Measurements from ENCODE around the gene ECE1.

The ECE1 gene

DNA sequence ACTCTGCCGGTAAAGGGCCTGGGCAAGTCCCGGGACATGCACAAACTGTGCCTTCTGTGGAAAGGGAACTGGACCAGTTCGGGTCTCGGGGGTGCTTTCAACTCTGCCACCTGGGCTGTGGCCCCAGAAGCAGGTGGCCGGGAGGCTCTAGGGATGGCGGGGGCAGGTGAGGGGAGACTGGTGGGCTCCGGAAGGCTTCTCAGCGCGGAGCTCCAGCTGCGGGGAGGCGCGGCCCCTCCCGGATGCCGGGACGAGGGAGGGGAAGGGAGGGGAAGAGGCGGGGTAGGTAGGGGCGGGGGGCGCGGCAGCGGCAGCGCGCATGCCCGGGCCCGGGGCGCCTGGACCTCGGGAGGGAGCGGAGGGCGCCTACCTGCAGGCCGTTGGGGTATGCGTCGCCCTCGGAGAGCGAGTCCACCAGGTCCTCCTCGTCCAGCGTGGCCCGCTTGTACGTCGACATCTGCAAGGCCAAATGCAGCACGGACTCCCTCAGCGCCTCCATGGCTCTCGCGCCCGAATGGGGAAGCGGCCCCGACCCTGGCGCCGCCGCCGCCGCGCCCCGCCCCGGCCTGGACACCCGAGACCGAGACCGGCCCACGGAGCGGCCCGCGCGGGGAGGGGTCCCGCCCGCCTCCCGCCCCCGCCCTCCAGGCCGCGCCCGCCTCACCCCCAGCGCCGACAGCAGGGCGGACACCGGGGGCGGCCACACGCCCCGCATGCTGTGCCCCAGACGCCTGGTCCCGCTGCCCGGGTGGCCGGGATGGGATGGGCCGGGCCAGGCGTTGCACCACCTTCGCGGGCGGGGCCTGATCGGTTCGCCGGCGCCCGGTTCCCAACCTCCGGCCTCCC, at the start of gene ECE1:
Gene ECE1, minus strand, starts transcription at position 764 of the 846 bp plus-strand sequence. Its CDS starts 49 bp downstream, at position 715.
- DNase-seq, result peak; percentile 51

DNA sequence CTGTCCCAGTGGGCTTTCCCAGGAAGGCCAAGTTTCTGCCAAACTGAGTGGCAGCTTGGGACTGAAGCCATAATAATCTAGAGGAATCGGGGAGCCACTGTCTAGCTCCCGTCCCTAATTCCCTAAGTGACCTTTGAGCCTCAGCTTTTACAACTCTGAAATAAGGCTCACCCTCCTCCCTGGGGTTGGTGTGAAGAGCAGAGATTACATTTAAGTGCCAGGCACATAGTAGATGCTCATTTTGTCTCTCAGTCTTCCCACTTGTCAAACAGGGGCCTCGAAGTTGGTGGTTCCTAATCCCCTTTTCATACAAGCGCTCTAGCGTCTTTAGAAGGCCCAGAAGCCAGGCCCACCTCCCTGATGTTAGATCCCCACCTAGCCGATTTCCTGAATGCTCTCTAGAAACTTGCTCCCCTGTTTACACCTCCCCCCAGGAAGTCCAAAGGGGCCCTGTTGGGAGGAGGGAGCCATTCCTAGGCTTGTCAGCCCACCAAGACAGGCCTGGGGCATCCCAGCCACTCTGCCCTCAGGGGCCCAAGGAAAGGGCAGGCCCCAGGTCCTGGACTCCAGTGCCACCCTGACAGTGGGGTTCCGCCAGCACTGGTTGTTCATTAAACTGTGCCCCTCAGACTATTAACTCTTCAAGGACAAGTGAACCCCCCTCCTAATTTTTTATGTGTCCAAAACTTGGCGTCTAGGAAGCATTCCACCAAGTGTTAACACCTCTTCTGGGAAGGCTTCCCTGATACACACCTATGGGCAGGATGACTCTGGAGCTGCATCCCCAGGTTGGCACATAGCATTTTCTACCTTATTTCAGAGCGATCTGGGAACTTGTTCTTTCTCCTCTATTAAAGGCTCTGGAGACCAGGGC, 49.3 kb upstream of the ECE1 start:
- no peak for DNase-seq

DNA sequence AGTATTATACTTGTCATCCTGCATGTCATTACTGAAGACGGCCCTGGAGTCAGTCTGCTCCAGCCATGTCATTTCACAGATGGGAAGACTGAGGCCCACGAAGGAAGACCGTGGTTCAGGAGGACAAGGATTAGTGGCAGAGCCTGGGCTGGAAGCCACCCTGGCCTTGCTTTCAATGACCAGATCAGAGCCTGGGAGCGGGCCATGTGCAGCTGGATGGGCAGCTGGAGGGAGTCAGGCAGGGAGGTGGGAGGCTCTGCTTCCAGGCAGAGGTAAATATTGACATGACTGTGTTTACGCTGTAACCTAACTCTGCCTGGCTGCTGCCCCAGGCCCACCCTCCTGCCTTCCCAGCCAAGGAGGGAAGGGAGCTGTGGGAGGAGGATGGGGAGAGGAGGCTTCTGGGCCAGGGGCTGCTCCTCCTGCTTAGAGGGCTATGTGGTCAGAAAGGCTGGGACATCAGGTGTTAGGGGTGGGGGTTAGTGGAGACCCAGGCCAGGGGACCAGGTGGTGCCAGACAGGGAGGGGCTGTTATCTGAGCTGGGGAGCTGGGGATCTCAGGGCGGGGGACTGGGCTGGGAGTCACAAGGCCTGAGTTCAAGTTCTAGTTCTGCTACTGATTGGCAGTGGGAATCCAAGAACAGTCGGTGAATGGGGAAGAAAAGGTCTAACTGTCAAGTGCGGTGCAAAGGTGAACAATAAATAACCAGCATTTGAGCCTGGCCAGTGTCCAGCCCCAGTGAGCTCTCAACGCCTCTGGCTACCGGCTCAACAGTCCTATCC, 48.5 kb upstream of the ECE1 start:
- no peak for DNase-seq

DNA sequence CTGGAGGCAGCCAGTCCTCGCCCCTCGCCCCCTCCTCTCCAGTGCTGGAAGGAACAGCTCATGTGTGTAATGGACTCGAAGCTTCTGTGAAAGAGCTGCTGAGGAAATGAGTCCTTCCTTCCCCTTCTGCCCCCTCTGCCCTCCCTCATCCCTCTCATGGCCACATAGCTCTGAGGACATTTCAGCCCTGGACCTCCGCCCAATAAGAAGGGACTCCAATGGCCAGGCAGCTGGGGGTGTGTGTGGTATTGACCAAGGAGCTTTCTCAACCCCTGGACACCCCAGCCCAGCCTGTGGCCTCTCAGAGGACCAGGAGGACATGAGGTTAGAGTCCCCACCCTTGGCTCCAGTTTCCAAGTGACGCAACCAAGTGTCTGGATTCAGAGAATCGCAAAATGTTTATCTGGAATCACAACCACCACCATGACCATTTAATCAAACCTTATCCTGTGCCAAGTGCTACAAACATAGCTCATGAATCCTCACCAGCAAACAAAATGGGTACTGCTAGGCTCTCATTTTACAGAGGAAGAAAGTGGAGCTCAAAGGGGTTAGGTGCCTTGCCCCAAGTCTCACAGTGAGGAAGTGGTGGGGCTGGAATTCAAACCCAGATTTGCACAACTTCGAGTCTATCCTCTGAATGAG, 47.8 kb upstream of the ECE1 start:
- DNase-seq, result no peak

DNA sequence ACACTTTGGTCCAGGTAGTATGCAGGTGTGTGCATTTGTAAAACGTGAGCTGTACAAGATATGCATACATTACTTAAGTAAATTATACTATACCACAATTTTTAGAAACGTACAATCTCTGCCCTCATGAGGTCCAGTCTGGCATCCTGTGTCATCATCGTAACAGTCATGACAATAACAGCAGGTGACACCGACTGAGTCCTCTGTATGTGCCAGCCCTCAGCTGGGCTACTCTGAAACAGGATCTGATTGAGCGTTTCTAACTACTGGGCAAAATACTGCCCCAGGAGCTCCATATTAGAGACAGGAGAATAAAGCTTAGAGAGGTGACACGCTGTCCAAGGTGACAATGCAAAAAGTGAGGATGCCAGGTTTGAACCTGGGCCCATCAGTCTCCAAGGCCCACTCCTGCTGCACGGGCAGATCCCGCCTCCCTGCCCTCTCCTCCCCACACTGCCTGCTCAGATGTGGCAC, 47.2 kb upstream of the ECE1 start:
- no peak for DNase-seq

DNA sequence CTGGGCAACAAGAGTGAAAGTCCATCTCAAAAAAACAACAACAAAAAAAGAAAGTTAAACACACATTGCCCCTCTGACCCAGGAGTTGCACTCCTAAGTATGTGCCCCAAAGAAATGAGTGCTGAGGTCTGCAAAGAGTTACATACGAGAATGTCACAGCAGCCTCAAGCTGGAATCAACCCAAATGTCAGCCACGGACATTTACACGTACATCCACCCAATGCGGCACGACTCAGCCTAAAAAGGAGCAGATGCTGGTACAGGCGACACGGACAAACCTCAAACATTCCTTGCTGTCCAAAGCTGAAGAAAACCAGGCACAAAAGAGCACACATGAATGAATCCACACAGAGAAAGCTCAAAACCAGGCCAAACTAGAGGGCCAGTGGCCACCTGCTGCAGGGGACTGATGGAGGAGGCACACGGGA, 46.8 kb upstream of the ECE1 start:
- no peak for DNase-seq

DNA sequence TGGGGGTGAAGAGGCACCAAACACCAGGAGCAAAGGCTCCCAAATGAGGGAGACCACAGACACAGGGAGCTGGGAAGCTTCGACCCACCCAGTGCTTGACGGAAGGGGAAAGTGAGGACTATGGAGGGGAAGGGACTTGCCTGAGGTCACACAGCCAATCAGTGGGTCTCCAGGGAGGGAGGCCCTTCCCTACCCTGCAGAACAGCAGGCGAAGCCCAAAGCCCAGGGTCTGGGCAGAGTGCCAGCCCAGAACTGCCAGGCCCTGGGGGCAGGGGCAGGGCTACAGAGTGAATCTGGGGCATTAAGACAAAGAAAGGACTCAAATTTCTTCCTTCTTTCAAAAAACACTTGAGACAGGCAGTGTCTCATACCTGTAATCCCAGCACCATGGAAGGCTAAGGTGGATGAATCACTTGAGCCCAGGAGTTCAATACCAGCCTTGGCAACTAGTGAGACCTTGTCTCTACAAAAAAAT, 45.5 kb upstream of the ECE1 start:
- no peak for DNase-seq

DNA sequence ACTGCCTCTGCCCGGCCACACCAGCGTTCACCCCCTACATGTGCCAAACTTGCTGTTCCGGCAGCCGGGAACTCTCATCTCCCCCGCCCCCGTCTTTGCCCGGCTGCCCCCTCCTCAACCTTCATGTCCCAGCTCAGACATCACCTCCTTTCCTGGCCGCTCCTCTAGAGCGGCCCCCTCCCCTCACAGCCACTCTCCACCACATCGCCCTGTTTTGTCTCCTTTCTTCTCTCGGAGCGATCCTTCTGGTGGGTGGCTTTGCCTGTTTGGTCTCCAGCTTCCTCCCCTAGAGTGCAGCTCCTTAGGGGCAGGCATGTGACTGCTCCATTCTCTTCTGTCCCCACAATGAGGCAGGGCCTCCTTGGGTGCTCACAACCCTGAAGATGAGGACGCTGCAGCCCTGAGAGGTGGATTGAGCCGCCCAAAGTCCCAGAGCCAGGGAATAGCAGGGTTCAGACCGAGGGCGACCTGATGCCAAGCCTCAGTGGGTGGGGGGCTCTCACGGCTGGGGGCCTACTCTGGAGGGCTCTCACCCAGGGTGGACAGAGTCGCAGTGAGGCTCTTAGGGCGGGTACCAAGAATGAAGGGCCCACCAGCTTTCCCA, 44.9 kb upstream of the ECE1 start:
- no peak for DNase-seq

DNA sequence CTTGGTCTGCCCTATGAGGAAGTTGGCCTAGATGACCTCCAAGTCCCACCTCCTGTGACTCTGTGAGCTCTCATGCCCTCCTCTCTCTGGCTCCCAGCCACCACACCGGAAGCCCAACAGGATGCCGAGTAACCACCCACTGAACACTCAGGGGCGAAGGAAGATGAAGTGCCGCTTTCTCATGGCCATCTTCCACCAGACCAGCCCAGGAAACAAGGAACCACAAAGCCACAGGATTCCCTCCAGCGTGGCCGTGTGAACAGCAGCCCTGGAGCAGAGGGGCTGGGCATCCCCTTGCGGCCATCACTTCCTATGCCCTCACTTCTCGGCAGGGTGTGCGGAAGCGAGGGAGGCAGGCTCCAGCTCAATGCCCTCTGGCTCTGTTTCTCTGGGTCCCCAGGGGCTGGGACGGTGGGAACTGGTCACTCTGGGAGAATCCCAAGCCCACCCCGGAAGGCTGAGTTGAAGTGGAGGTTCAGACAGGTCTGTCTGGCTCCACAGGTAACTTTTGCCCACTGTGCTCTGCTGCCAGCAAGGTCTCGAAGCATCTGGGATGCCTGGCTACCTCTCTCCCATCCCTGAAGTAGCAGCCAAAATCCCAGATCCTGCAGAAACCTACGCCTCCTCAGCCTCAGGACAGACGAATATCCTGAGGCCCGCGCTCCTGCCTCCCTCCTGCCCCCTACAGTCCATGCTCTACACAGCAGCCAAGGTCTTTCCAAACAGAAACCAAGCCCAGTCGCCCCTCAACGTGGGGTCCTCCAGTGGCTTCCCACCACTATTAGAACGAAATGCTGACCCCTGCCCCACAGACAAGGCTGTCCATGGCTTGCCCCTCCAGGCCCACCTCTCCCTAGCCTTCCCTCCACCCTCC, 44.2 kb upstream of the ECE1 start:
- DNase-seq, result peak; percentile 91

DNA sequence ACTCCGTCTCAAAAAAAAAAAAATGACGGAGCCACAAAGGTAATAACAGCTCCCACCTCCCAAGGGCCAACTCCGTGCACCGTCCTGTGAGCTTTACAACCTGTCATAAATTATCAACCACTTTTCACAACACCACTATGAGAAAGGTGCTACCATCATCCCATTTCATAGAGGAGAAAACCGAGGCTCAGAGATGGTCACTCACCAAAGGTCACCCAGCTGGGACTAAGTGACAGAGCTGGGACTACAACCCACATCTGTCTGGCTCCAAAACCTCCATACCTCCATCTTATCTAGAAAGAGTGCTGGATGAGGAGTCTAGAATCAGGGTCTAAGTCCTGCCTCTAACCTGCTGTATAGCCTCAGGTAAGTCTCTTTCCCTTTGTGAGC, 43.6 kb upstream of the ECE1 start:
- no peak for DNase-seq

DNA sequence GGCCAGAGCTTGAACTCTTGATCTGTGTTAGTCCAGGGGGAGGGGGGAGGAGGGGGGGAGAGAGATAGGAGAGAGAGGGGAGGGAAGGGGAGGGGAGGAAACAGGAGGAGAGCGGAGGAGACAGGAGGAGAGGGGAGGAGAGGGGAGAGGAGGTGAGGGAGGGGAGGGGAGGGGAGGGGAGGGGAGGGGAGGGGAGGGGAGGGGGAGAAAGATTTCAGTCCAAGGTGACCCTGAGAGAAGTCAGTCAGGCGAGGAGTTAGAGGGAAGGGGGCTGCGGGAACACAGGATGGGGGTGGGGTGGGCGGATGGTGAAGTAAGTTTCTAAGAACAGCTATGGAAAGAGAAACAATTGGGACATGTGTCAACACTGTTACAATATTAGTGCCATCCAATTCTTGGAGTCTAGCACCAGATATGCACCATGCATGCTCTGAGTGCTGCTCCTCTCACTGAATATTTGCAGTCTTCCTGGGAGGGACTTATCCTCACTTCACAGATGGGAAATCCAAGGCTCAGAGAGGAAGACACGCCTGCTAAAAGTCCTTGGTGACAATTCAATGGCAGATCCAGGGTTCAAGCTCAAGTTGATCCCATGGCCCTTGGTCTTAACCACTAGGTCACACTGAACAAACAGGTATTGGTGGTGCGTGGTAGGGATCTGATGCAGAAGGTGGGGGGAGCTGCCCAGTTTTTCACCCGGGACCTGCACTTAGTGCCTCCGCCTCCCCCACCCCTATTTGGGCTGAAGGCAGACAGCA, 42.5 kb upstream of the ECE1 start:
- DNase-seq, result no peak

DNA sequence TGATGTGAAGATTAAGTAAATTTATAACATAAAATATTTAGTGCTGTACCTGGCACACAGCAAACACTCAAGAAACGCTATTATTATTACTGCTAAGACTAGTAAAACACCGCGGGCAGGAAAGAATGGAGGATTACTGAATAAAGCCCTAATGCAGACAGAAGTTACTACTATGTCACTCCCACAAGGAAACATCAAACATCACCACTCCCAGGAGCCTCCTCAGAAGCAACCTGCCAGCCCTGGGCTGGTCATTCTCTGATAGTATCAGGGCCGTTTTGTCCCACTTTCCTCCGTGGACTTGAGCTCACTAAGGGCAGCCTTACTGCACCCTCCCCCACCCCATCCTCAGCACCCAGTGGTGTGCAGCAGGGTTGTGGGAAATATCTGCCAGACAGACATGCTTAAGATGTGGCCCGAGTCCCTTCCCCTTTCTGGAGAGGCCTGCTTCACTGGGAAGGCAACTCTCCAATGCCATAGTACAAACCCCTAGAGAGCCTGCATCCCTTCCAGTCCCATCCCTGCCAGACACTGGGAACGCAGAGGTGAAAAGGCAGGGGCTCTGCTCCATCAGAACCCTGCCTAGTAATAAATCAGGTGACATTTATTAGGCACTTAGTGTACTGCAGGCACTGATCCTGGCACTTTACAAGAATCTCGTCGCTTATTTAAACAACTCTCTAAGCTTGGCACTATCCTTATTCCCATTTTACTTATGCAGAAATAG, 41.7 kb upstream of the ECE1 start:
- no peak for DNase-seq

DNA sequence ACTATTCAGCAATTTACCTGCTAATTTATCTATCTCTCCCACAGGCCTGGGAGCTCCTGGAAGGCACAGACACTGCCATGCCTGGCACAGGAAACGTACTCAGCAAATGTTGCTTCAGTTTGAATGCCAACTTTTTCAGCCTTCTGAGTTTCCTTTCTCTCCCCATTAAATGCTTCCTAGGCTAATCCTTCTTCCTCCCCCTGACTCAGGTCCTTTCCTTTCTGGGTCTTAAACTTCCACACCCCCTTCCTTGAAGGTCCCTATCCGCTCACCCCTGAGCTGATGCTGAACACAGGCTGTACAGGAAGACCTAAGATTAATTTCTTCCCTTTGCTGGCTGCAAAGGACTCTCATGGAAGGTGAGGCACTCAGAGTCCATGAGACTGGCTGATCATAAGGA, 40.3 kb upstream of the ECE1 start:
- DNase-seq, result no peak

DNA sequence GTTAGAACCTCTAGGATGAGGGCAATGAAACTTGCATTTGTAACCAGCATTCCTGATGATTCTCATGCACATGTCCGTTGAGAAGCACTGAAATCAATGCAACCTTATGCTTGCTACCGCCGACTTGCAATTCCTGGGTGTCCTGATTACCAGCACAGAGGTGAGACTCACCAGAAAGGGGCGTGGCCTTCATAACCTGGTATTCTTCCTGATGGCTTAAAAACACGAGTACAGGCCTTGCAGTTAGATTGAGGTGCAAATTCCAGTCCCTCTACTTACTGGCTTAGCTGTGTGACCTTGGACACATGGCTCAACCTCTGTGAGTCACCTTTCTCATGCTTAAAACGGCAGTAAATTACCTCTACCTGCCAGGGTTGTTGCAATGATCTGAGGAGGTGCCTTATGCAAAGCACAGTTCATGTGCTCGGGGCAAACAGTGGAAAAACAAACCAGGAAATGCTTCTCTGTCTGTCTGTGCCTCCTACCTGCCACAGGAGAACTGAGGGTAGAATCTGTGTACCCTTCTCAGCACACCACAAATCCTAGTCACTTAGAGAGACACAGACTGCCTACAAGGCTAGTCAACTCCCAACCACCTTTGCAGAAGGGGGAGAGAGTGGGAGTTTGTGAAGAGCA, 39.1 kb upstream of the ECE1 start:
- DNase-seq, result no peak

DNA sequence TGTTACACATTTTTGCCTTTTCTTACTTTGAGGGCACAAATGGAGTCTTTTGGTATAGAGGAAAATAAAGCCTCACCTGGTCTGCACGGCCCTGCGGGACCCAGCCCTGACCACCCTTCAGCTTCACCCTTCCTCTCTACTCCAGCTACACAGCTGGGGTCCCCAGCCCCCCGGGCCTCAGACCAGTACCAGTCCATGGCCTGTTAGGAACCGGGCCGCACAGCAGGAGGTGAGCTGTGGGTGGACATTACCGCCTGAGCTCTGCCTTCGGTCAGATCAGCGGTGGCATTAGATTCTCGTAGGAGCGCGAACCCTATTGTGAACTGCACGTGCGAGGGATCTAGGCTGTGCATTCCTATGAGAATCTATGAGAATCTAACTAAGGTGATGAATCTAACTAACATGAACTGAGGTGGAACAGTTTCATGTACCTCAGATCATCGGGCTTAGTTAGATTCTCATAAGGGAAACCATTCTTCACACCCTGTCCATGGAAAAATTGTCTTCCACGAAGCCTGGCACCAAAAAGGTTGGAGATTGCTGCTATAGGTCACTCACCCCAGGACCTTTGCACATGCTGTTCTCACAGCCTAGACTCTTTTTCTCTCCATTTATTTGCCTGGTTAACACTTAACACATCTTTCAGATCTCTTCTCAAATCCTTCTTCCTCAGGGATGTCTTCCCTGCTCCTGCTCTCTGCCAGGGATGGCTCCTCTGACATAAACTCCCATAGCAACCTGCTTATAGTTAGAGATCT, 37.5 kb upstream of the ECE1 start:
- no peak for DNase-seq

DNA sequence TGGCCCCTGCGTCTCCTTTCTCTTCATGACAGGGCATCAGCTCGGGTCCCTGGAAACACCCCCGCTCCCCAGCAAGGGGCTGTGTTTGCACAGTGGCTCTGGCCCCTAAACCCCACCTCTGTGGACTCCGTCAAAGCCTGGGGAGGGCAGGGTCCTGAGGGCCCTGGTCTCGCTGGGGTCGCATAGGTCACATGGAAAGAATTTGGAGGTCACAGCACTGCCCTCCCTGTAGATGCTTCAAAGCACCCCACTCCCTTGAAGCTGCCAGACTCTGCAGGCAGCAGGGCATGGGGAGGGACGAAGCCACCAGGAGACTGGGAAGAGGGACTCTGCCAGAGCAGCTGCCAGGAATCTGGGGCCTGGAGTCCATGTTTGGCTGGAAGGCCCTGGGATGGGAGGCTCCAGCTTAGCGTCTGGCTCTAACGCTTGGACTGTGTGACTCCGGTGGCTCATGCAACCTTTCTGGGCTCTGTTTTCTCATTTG, 36.6 kb upstream of the ECE1 start:
- DNase-seq, result no peak

DNA sequence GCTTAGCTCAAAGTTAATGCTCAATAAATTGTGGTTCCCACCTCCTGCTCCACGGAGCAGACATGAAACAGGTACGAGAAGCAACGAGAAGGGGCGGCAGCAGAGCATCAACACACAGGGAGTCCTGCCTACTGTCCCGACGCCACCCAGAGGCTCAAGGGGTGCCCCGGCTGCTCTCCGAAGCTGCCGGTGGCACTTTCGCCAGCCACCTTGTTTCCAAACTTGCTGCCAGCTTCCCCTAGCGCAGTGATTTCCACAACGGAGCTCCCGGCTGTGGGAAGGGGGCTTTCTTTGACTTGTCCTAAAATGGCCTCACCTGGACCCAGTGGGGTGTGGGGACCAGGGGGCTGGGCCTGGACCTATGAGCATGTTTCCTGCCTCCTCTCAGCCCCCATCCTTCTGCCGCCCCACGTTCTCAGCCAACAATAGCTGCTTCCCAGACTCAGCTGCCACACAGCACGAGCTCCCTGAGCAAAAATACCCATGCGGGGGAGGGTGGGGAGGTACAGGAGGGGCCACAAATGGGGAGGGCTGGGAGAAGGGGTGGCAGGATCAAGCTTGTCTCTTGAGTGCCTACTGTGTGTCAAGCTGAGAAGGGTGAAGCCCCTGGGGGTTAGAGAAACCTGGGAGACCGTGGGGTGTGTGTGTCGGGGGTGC, 35.6 kb upstream of the ECE1 start:
- no peak for DNase-seq

All from activated CD4-positive, alpha-beta T cell treated with anti-CD3 and anti-CD28 coated beads, Interleukin-2, Interleukin-6, amounts not matched to agents 100 ng/mL and 50 ng/mL, durations not matched to agents 16 hours and 8 hours (primary cell).